Right renal pelvis (tissue), 4 donors: ENCODE data around the gene KLHL14. TPM values are rescaled to one million over a fixed set of nuclear protein-coding genes. Genes with fewer than 3 reads are reported as not detected.

Experiments
- DNase-seq, 4 donors: peaks; one replicate each; pipeline ENCODE4 v3.0.0-alpha.2; 2013; ENCODE audit warnings: low read depth in 4 of 4, low spot score in 3 of 4, missing footprints in 1 of 4
- polyA plus RNA-seq, 4 donors: library from polyadenylated mRNA; unstranded; fragments of 120-200 nt; gene quantifications; one replicate each; pipeline ENCODE4 v1.2.1, GENCODE V29; 2013; ENCODE audit not compliant: insufficient read length in 4 of 4

KLHL14 gene
- polyA plus RNA-seq, 4 donors, result 25.0 to 29.9 (median 28.1) TPM

DNA sequence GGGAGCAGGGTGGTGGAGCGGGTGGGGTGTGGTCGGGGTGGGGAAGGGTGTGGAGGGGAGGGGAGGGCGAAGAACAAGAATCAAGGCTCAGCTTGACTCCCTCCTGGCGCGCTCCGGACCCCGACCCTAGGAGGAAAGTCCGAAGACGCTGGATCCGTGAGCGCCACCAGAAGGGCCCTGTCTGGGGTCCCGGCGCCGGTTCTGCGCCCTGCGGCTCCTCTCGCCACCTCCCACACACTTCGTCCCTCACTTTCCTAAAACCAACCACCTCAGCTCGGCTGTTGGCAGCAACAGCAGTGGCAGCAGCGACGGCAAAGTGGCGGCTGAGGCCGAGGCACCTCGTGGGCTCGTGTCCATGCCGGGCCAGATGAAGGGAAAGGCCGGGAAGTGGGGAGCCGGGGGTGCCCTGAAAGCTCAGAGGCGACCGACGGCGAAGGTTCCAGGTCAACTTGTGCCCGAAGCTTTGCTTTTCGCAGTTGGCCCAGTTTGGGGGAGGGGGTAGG, 2.1 kb downstream of the KLHL14 start:
- no peak for DNase-seq

DNA sequence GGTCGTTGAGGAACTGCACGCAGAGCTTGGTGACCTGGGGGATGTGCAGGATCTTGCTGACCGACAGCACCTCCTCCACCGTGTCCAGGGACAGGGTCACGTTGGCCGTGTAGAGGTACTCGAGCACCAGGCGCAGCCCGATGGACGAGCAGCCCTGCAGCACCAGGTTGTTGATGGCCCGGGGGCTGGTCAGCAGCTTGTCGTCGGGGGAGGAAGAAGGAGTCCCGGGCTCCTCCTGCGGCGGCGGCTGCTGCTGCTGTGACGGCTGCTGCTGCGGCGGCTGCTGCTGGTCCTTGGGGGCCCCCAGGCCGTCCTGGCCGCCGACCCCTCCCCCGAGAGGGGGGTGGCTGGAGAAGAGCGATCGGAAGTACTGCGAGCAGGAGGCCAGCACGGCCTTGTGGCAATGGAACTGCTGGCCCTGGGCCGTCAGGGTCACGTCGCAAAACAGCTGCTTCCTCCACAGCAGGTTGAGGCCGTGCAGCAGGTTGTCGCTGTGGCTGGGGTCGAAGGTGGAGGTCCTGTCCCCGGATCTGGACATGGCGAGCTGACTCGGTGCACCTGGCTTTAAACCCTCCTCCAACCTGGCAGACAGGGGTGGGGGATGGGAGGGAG, 2.7 kb downstream of the KLHL14 start:
- DNase-seq, result peak in 2 of 4 donors; percentile 14 to 43

DNA sequence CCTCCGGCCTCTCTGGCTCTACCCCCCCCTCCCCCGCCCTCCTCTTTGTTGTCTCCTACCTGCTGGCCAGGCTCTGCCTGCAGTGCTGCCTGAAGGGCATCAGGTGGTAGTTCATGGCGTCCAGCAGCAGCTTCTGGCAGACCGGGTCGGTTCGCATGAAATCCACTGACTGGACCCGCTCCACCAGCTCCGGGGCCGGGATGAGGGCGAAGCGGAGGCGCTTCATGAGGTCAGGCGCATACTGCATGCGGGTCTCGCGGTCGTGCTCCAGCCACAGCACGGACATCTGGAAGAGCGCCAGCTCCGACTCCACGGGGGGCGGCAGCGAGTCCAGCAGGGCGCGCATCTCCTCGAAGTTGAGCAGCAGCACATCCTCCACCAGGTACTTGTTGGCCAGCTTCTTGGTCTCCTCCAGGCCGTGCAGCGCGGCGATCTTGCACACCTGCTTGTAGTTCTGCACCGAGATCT, 3.2 kb downstream of the KLHL14 start:
- peak in 3 of 4 donors; percentile 16 to 61 (median 32) for DNase-seq

DNA sequence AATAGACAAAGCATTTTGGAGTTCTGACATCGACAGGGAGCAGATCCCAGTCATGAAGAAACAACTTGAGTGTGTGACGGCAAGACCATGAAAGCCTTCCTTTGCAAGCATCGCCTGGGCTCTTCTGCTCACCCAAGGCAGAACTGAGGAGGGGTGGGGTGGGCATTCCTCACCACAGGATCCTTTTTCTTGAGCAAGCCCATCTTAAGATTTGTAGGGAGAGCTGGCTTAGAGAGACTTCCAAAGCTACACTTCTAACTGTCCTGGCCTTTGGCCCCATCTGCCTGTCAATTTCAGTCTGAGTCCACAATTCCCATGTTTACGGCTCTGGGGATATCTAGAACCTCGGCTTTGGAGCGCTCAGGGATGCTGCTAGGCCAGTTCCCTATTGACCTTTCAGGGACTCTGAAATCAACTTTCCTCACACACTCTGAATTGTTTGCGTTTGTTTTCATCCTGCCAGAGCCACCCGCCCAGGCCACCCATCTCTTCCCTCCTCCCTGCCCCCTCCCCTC, 3.7 kb downstream of the KLHL14 start:
- DNase-seq, result peak in 1 of 4 donors; percentile 38

DNA sequence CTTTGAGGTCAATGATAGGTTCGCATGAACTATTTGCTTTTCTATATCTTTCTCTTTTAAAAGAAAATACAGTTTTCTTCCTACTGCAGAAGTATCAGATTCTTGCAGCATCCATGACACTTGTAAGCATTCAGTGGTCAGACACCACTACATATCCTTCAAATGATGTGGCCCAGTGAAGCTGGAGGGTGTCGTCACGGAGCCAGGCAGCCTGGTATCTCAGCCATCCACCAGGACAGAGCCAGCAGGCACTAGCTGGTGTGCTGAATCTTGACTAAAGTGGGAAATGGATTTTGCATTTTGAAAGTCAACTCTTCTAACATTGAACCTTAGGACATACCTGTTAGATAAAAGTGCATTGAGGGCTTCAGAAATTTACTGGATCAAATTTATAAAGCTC, 5.4 kb downstream of the KLHL14 start:
- peak in 1 of 4 donors; percentile 38 for DNase-seq

DNA sequence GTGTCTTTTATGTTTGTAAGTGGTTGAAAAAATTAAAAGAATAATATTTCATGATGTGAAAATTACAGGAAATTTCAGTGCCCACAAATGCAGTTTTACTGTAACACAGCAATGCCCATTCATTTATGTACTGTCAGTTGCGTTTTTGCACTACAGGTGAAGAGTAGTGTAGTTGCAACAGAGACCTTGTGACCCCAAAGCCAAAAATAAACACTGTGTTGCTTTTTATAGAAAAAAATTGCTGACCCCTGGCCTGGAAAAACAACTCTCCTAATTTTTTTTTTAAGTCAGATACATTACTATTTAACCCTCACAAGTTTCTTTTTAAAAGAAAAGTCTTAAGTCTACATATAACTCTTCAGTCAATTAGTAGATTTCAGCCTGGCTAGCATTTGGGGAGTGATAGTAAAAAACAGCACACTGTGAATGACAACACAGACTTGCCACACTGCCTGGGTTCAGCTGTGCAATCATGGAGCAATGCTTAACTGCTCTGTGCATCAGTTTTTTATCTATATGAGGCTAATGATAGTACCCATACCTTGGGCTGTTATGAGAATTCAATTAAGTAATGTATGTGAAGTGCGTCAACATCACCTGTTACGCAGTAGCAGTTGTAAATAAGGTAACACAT, 8.1 kb downstream of the KLHL14 start:
- DNase-seq, result no peak

DNA sequence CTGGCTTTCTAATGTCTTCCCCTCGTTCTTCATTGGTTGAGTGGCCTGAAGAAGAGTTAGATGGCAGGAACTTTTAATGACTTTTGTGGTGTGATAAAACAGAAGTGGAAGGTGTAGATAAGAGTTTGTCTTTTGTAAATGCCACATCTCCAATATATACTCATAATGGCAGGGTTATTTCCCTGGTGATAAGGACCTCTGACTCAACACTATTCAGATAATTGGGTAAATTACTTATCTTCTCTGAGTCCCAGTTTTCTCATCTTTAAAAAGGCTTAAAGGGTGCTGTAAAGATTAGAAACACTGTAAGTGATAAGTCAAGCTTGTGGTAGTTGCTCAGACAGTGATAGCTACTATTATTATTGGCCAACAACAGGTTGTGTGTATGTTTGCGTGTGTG, 9.5 kb downstream of the KLHL14 start:
- DNase-seq, result no peak

DNA sequence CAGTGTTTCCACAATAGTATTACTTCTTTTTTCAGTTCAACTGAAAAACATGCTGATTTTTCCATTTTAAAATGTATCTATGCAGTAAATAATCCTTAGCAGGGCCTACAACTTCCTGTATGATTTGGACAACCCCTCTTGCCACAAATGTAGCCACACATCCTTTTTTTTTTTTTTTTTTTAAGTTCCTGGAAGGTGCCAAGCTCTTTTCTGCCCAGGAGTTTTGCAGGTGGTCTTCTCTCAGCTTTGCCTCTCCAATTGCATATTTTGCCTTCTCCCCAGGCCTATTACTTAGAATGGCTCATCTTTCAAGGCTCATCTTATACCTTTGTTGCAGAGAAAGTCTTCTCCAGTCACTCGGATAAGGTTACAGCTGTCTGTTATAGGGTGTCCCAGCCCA, 11.6 kb downstream of the KLHL14 start:
- no peak for DNase-seq

DNA sequence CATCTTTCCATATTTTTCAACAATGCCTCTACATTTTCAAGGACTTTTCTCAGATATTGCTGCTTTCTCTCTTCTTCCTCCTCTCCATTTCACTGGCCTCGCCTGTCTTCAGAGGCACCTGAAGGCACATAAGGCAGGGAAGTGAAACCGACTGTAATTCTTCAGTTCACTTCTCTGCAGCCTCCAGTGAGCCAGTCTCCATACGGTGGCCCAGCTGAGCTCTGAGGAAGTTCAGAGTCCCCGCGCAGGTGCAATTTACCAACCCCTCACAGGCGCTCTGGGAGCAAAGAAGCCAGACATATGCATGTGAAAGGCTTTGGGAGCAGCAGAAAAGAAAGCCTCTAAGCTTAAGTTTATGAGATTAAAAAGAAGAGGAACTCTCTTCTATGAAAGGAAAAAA, 12.4 kb downstream of the KLHL14 start:
- DNase-seq, result no peak

DNA sequence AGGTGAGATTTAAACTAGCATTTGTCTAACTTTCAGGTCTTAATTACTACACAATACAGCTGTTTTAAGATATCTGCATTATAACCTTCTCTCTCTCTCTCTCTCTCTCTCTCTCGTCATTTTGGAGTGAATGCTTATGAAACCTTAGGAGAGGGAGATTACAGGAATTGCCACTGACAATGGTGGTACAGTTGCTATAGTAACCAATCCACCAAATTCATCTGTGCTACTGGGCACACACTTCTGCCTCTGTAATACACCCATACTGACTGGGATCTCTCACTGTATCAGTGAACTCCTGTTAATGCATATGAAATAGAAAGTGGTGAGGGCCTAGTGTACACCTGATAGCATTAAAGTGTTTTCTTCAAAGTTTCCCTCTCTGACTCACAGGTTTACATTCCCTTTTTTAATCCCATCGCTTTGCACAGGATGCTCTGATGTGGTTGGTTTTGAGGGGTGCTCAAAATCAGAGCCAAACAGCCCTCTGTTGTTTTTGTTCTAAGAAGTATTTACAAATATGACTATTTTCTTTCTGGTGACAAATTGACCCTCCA, 13.1 kb downstream of the KLHL14 start:
- no peak for DNase-seq

DNA sequence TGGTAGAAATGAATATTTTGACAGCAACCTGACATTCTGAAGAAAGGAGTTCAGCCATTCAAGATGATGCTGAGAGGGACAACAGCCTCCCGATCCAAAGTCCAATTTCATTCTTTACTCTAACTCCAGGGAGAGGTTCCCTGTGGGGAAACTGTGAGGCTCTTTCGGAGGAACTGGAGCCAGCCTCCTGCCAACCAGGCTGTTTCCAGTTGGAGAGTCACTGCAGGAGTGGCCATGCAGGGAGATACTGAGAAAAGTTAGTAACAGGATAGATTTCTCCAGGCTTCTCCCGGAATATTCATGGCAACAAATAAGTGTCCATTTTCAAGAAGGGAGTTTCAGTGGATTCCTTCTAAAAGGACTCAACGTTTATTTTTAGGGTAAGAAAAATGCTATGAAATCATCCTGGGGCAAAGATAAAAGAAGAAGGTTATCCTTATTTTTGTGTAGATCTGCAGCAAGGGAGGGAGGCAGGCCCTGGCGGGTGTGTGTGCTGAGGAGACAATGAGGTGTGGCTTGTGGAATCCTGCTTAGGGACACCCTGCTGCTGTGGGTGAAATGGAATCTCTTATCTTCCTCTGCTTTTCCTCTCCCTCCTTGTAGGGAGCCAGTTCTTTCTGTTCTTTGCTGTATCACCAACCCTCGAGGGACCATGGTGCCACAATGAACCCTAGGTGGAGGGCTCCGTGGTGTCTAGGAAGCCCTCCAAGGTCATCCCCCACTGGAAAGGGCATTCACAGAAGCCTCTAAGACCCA, 18.1 kb downstream of the KLHL14 start:
- no peak for DNase-seq

DNA sequence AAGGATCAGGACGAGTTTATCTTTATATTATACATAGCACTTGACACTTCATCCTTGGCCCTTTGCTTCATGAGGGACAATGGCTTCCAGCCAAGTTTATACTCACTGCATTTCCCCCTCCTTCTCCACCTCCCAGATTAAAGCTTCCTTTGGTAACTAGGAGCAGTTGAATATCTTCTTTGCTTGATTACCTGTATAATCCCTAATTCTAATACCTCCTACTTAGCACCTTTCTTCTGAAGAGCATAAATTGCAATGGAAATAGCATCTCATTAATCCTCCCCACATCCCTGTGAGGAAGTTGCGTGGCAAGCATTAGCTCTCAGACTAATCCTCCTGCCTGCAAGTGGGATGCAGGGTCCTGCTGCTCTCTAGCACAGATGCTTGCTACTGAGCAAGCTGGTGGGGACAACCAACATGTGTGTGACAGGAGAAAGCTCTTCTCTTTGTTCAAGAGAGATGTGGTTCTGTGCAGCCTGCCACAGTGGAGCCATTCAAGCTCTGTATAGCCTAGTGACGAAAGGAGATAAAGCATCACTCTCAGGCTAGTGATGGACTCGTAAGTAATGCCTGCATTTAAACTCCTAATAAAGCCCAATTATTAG, 19.1 kb downstream of the KLHL14 start:
- DNase-seq, result no peak

DNA sequence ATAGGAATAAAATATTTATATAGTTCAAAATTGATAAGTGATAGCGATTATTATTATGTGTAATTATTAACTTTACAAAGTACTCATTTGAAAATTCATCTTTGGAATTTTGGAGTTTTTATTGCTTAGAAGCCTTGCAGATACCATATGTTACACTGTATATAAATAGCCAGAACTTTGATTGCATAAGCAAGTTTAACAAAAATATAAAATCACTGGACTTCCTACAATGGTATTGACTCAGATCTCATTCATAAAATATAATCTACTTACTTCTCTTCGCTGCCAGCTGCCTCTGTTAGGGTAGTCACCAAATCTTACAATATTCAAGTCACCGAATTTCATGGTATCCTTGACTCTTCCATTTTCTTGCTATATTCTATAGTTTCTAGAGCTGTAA, 22.5 kb downstream of the KLHL14 start:
- DNase-seq, result no peak

DNA sequence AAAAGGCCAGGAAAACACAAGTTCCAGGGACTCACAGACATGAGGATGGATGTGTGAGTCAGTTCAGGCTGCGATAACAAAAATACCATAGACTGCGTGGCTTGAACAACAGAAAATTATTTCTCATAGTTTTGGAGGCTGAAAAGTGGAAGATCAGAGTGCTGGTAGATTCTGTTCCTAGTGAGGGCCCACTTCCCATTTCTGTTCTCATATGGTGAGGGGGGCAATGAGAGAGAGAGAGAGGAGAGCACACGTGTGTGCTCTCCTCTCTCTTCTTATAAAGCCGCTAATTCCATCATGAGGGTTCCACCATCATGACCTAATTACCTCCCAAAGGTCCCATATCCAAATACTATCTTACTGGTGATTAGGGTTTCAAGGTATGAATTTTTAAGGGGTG, 23.0 kb downstream of the KLHL14 start:
- DNase-seq, result no peak

DNA sequence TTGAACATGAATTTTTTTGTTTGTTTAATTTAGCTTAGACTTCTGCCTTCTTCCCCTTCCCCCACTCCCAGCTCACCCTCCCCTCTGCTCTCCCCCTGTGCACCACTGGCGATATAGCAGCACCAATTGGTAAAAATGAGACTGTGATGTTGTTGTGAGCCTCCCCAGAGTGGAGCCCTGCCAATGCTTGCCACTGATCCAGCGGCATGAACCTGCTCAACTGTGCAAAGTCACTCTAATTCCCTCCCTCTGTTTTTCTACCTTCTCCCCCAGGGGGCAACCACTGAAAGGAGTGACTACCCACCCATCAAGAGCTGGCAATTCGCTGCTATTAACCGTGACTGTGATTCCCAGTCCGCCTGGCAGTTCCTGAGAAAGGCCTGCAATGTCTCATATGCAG, 30.2 kb downstream of the KLHL14 start:
- no peak for DNase-seq

DNA sequence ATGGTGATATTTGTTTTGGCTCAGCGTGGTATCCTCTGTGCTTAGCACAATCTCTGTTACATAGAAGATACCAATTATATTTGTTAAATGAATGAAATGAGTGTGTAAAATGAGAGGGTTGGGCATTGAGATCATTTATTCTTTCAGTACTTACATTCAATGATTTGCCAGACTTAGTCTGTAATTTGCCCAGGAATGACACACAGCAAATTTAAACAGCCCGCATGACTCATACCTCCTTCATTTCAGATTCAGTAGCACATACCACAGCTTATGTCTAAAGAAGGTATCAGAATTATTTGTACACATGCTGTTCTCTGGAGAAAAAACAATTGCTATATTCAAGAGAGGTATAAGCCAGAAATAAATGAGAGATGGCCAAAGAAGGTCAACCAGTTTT, 37.0 kb downstream of the KLHL14 start:
- no peak for DNase-seq

DNA sequence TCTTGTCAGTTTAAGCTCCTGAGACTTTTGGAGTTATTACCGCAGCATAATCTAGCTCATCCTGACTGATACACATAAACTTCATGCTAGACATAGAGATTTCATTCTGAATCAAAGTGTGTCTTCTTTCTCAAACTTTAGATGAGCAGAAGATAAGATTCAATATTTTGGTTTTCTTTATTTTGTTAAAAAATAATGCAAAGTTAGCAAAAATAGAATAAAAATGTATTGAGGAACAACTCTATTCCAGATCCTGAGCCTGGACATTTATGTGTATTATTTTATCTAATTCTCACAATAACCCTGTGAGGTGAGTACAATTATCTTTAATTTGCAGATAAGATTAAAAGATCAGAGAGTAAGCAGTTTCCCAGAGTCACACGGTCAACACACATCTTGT, 38.4 kb downstream of the KLHL14 start:
- DNase-seq, result no peak

DNA sequence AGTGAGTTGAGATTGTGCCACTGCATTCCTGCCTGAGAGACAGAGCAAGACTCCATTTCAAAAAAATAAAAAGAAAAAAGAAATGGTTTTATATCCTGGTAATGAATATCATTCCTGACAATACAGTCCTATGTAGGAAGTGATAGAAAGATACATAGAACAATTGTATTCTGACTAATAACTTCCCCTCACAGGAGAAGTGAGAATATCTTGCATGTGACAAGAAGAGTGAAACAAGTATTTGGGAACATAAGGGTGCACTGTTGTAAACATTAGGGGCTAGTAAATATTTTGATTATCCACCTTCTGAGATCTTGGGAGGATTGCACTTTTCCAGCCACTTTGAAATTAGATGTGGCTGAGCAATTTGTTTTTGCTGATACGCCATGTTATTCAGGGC, 40.7 kb downstream of the KLHL14 start:
- DNase-seq, result no peak

DNA sequence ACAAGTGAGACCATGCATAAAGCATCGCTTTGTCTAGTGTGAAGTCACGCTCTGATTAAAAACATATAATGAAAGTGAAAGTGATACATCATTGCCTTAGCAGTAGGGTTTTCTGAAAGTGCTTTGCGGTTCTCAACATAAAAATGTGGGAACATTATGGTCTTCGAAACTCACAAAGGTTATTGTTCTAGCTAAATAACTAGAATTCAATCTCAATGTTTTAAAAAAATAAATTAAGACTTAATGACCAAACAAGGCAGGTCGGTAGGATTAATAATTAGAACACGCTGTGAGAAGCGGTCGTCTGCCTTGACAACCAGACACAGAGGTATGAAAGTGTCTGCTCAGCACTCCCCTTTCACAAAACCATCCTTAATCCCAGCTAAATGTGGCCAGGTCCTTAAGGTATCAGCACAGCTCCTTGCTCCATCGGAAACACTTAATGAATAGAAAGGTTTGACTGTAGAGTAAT, 42.2 kb downstream of the KLHL14 start:
- DNase-seq, result peak in 2 of 4 donors; percentile 21 to 22

DNA sequence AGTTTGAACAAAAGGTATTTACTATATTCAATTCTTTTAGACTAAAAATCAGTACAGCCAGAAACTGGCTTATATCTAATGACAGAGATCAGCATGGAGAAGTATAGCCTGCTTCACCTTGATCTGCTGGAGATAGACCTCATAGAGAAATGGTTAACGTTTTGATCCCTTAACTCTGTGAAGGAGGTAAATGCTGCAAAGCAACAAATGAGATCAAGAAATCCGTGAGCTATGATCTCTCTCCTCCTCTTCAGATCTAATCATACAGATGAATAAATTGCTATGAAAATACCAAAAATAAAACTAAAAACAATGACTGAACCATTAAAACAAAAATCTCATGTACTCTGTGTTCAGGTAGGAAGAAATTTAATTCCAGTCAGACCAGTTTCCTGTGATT, 42.8 kb downstream of the KLHL14 start:
- DNase-seq, result no peak
